Rectal smooth muscle tissue (tissue), 1 donor: ENCODE results near the gene SOHLH2.

Experiments used
- H3K27ac ChIP-seq: one replicate; pipeline ENCODE4 v1.7.0; 2013; ENCODE audit warnings: low read depth, low read length, inconsistent platforms
- H3K27me3 ChIP-seq: one replicate; pipeline ENCODE4 v1.7.0; 2013; ENCODE audit warnings: low read length; ENCODE audit not compliant: control insufficient read depth, insufficient read depth
- H3K36me3 ChIP-seq: one replicate; pipeline ENCODE4 v1.7.0; 2013; ENCODE audit warnings: low read length; ENCODE audit not compliant: control insufficient read depth, insufficient read depth
- H3K4me1 ChIP-seq: one replicate; pipeline ENCODE4 v1.7.0; 2013; ENCODE audit warnings: low read length; ENCODE audit not compliant: control insufficient read depth, insufficient read depth
- H3K4me3 ChIP-seq: one replicate; pipeline ENCODE4 v1.7.0; 2013; ENCODE audit warnings: low read length
- H3K9ac ChIP-seq: one replicate; pipeline ENCODE4 v1.7.0; 2013; ENCODE audit warnings: low read length

SOHLH2 gene

DNA sequence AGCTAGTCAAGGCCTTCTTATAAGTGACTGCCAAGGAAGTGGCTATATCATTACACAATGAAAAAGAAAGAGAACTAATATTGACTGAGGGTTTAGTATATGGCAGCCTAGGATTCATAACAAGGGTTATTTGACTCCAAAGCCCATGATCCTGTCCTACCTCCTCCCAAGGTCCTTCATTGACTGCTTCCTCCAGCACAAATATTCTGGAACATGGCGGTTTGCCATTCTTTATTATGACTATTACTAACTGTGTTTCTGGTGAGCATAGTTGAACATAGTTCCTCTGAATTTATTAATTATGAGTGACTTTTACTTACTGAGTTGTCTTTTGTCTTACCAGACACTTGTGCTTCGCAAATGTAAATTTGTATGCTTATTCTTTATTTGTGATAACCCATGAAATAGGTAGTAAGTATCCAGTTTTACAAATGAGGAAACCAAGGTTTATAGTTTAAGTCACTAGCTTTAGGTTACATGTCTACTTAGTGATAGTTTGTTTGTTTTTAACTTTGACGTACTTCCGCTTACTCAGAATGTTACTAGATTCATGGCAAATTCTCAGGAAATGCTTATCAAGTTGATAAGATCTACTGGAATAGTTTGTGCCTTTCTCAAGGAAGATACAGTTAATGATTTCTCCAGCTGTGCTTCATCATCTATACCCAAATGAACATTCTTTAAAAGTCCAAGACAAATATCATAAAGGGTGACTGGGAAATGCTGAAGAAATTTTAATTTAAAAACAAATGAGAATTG, 67.7 kb downstream of the SOHLH2 start:
- H3K4me3 ChIP-seq: no peak overlapping the region

GRCh38 chr13:36143738-36144137, 70.6 kb downstream of the SOHLH2 start:
- Histone ChIP-seq H3K4me3 (no peak overlapping the region), H3K27ac (no peak overlapping the region), H3K27me3 (no peaks in the 10 kb centered on the region), H3K4me1 (no peaks in the 10 kb centered on the region), H3K36me3 (no peaks in the 10 kb centered on the region), H3K9ac (no peak overlapping the region)

More for the DNA sequence above, 67.7 kb downstream of the SOHLH2 start:
- no peaks in the 10 kb centered on the region for H3K27me3 ChIP-seq
- H3K4me1 ChIP-seq: no peaks in the 10 kb centered on the region
- no peak overlapping the region for H3K9ac ChIP-seq
- no peaks in the 10 kb centered on the region for H3K36me3 ChIP-seq
- H3K27ac ChIP-seq: no peak overlapping the region

DNA sequence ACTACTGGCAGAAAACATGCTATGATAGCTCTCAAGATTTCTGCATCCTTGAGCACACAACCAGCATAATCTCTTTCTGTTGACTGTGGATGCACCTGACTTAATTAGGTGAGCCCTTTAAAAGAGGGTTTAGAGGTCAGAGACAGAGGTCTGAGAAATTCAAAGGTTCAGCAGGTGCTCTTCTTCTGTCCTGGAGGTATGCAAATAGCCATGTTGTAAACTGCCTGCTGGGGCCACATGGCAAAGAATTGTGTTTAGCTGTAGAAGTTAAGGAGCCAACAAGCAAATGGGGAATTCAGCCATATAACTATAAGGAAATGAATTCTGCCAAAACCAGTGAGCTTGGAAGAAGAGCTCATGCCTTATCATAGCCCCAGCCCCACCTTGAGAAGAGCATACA, 71.6 kb downstream of the SOHLH2 start:
- no peaks in the 10 kb centered on the region for H3K36me3 ChIP-seq
- no peak overlapping the region for H3K9ac ChIP-seq
- no peak overlapping the region for H3K27ac ChIP-seq

DNA sequence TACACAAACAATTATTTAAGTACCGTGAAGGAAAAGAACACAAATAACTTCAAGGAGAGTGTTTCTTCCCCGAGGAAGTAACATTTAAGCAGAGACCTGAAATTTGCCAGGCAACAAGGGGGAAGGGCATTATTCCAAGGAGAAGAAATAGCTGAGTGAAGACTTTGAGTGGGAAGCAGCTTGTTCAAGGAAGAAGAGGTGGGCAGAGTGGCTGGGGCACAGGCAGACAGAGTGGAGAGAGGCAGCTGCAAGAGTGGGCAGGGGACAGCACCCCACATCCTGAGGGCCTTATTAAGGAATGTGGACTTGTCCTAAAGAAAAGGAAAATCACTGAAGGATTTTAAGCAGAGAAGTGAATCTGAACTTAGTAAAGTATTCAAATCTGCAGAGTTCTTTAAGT, 78.5 kb downstream of the SOHLH2 start:
- no peaks in the 10 kb centered on the region for H3K36me3 ChIP-seq
- H3K27ac ChIP-seq: no peak overlapping the region
- H3K9ac ChIP-seq: no peak overlapping the region
- no peak overlapping the region for H3K4me3 ChIP-seq
- no peaks in the 10 kb centered on the region for H3K4me1 ChIP-seq
- H3K27me3 ChIP-seq: peaks cover 2% of the 10 kb centered on the region

More for the DNA sequence above, 71.6 kb downstream of the SOHLH2 start:
- Histone ChIP-seq H3K4me3 (no peak overlapping the region), H3K27me3 (no peaks in the 10 kb centered on the region), H3K4me1 (no peaks in the 10 kb centered on the region)

- no peaks in the 10 kb centered on the region for H3K4me1 ChIP-seq
- no peak overlapping the region for H3K4me3 ChIP-seq
- H3K36me3 ChIP-seq: no peaks in the 10 kb centered on the region
- peaks cover 2% of the 10 kb centered on the region for H3K27me3 ChIP-seq
- no peak overlapping the region for H3K9ac ChIP-seq
- H3K27ac ChIP-seq: no peak overlapping the region
Observed at GRCh38 chr13:36134632-36135031, 79.7 kb downstream of the SOHLH2 start.

DNA sequence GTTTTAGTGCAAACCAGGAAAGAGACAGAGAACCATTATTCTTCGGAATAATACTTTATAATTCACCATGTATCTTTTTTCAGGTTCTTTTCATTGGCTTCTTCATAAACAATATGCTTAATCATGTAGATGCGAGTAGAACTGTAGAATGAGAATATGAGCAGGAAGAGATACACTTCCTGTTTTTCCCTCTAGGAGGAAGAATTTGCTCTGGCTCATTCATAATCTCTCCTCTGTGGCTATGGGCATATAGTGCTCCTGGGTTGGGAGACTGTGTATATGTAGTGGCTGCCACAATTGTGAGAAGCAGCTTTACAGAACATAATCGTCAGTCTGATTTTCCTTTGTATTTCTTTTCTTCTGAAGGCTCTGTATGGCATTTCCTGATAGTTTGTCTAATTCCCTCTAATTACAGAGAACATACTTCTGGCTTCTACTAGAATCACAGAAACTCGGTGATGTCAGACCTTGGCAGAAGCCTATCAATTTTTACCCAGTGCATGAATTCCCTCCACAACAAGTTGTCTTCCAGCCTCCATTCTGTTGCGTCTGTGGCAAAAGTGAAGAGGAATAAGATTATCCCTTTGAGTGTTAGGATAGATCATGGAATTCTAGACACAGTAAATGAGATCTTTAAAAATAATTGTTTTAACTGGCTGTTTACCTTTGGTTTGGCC, 80.3 kb downstream of the SOHLH2 start:
- peaks cover 2% of the 10 kb centered on the region for H3K27me3 ChIP-seq
- no peak overlapping the region for H3K27ac ChIP-seq
- H3K4me3 ChIP-seq: no peak overlapping the region

DNA sequence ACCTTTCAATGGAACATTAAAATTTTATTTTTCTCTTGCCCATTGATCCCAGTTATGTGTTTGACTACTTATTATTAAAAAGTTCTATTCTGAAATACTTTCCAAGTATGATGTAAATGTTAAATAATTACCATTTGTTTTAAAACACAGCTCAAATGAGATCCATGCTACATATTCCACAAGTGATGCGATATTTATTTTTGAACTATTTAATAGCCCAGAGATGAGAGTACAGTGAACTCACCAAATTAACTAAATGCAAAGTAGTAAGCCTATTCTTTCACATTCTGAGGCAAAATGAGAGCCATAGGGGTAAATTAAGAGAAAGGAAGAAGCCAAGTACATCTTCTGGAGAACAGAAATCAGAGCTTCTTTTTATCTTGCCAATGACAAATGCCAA, 82.0 kb downstream of the SOHLH2 start:
- H3K27me3 ChIP-seq: peaks cover 2% of the 10 kb centered on the region
- no peak overlapping the region for H3K4me3 ChIP-seq
- H3K9ac ChIP-seq: no peak overlapping the region
- no peaks in the 10 kb centered on the region for H3K4me1 ChIP-seq
- H3K27ac ChIP-seq: no peak overlapping the region
- no peaks in the 10 kb centered on the region for H3K36me3 ChIP-seq

More for the DNA sequence above, 80.3 kb downstream of the SOHLH2 start:
- no peaks in the 10 kb centered on the region for H3K36me3 ChIP-seq
- no peaks in the 10 kb centered on the region for H3K4me1 ChIP-seq
- H3K9ac ChIP-seq: no peak overlapping the region

DNA sequence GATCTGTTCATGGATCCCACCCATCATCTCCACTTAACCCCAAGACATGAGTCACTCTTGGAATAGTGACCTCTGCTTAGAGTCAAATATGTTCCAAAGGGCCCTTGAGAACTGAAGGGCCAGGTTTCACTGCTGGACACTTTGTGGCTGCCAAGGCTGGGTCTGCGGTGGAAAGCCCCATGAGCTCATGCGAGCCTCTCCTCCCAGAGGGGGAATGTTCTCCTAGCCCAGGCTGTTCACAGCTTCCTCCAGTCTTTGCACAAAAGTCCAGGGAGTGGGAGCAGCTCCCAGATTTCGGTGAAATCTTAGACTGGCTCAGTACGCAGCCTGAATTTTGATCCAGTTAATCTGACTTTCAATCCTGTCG, 82.4 kb downstream of the SOHLH2 start:
- Histone ChIP-seq H3K36me3 (no peaks in the 10 kb centered on the region), H3K27me3 (peaks cover 2% of the 10 kb centered on the region), H3K4me3 (no peak overlapping the region), H3K4me1 (no peaks in the 10 kb centered on the region), H3K27ac (peak overlapping the region; percentile 36), H3K9ac (no peak overlapping the region)

- Histone ChIP-seq H3K27ac (peak within 1 kb of the TSS; percentile 36), H3K4me3 (peak within 1 kb of the TSS; percentile 58), H3K36me3 (no peaks in the 10 kb centered on the region), H3K27me3 (peaks cover 2% of the 10 kb centered on the region), H3K4me1 (no peaks in the 10 kb centered on the region), H3K9ac (no peak within 1 kb of the TSS)
Observed at GRCh38 chr13:36131222-36131930, 83.0 kb downstream of the SOHLH2 start, which contains the start of gene DCLK1. DCLK1 (minus strand) TSS chr13:36131382.

GRCh38 chr13:36130552-36131221, 83.7 kb downstream of the SOHLH2 start:
- Histone ChIP-seq H3K27ac (no peak overlapping the region), H3K9ac (no peak overlapping the region), H3K36me3 (no peaks in the 10 kb centered on the region), H3K27me3 (peaks cover 2% of the 10 kb centered on the region), H3K4me3 (peak overlapping the region; percentile 45), H3K4me1 (no peaks in the 10 kb centered on the region)

DNA sequence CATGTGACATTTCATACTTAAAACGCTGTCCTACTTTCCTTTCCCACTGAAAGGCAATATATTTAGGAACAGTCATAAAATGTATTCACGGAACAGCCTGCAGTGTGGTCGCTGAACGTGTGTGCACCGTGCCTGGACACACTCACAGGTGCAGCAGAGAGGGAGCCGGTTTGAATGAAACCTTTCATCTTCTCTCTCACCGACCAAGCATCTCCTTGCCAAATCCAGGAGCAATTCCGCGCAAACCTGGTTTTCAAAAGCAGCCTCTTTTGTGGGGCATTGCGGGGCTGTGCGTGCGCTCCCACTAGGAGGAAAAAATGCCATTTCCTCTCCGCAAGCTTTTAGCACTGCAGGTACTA, 84.2 kb downstream of the SOHLH2 start:
- Histone ChIP-seq H3K9ac (no peak overlapping the region), H3K27me3 (peaks cover 2% of the 10 kb centered on the region), H3K4me3 (peak overlapping the region; percentile 45)

DNA sequence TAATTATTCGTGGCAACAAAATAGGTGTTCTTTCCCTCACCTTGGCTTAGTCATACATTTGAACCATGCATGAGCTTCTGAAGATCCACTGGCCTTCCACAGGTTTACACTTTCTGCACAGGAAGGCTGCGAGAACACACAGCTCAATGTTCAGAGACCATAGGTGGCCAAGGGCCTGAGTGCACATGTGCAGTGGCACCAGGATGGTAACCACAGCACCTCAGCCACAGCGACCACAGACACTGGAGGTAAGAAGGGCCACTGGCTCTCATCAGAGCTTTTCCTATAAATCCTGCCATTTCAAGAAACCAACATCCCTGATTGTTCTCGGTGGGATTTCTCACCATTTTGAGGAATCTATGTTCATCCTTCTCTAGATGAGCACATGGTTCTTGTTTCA, 84.8 kb downstream of the SOHLH2 start:
- Histone ChIP-seq H3K4me3 (peak overlapping the region; percentile 22), H3K27ac (no peak overlapping the region), H3K36me3 (no peaks in the 10 kb centered on the region), H3K4me1 (no peaks in the 10 kb centered on the region), H3K9ac (no peak overlapping the region), H3K27me3 (peaks cover 2% of the 10 kb centered on the region)

More for the DNA sequence above, 84.2 kb downstream of the SOHLH2 start:
- H3K27ac ChIP-seq: no peak overlapping the region
- no peaks in the 10 kb centered on the region for H3K36me3 ChIP-seq
- H3K4me1 ChIP-seq: no peaks in the 10 kb centered on the region
